Prostate gland (tissue), 2 donors: Measurements from ENCODE around the gene LSAMP. TPM values are rescaled to one million over a fixed set of nuclear protein-coding genes. Genes with fewer than 3 reads are reported as not detected.

Experiments
- DNase-seq: peaks from one replicate; pipeline ENCODE4 v3.0.0-alpha.2; 2019; ENCODE audit warnings: low spot score
- H3K27ac ChIP-seq, 2 donors: fragments of 200-600 bp; sonication (generic); 2 replicates each; pipeline ENCODE4 v1.5.1; 2017 to 2019
- H3K27me3 ChIP-seq: fragments of 200-600 bp; sonication (generic); replicated peaks from 2 replicates; pipeline ENCODE4 v1.5.1; 2019; ENCODE audit not compliant: insufficient read depth
- H3K36me3 ChIP-seq, 2 donors: fragments of 200-600 bp; sonication (generic); 1 replicate in 1 of 2; 2 replicates in 1 of 2; pipeline versions ENCODE4 v1.5.1 to v1.8.1; 2017 to 2019
- H3K4me1 ChIP-seq: fragments of 200-600 bp; sonication (generic); replicated peaks from 2 replicates; pipeline ENCODE4 v1.5.1; 2019
- H3K4me3 ChIP-seq, 2 donors: fragments of 200-600 bp; sonication (generic); 2 replicates each; pipeline ENCODE4 v1.5.1; 2017 to 2019
- H3K9me3 ChIP-seq: fragments of 200-600 bp; sonication (generic); 2 replicates; pipeline ENCODE4 v1.5.1; 2017
- CTCF ChIP-seq, 4 experiments: fragments of 200-600 bp in 2 of 4; fragments of 450-650 bp in 2 of 4; sonication (generic) in 2 of 4; IDR thresholded peaks; 1 replicate in 3 of 4; 2 replicates in 1 of 4; pipeline ENCODE4 v1.5.1; 2016 to 2019; ENCODE audit warnings: antibody characterized with exemption in 4 of 4, mild to moderate bottlenecking in 2 of 4, moderate library complexity in 2 of 4
- POLR2A ChIP-seq: fragments of 450-650 bp; IDR thresholded peaks from one replicate; pipeline ENCODE4 v1.6.1; 2016; ENCODE audit warnings: antibody characterized with exemption, mild to moderate bottlenecking
- POLR2AphosphoS5 ChIP-seq: sonication (generic); formaldehyde crosslinking; IDR thresholded peaks from one replicate; pipeline ENCODE4 v1.6.1; 2017; ENCODE audit warnings: antibody characterized with exemption
- WGBS: methylation state at CpG from one replicate; pipeline ENCODE4 v1.1.5; 2018; 5-methylcytosine and 5-hydroxymethylcytosine counted together
- intact Hi-C: fragments of 100-400 bp; cut with DNase I; formaldehyde crosslinking; loops from one replicate; pipeline ENCODE4 v1.14.2; 2022
- total RNA-seq, 2 donors: library from RNA; depleted of rRNA; stranded (reverse); fragments of >200 nt; gene quantifications; one replicate each; pipeline ENCODE4 v1.1.0, GENCODE V29; 2016

The LSAMP gene
- total RNA-seq, 2 donors from 2014 or later = 15.4 to 38.0 TPM

GRCh38 chr3:116392291-116392690 lies 53.0 kb downstream of the LSAMP start:
- H3K36me3 ChIP-seq = no peaks in the 10 kb centered on the region
- intact Hi-C loops = no loop called here
- H3K4me3 ChIP-seq = no peak overlapping the region
- no peaks in the 10 kb centered on the region for H3K4me1 ChIP-seq
- H3K27ac ChIP-seq = no peak overlapping the region
- H3K9me3 ChIP-seq = no peaks in the 10 kb centered on the region
- no peak for TF ChIP-seq POLR2A
- TF ChIP-seq POLR2AphosphoS5 = no peak
- no peak for TF ChIP-seq CTCF (IDR thresholded peaks at IDR 0.05)
- DNase-seq = no peak
- no peaks in the 10 kb centered on the region for H3K27me3 ChIP-seq
- WGBS = 91% methylated on average over 3 of the region's 3 CpGs

- Histone ChIP-seq H3K27ac (no peak overlapping the region), H3K4me3 (no peak overlapping the region), H3K27me3 (no peaks in the 10 kb centered on the region), H3K9me3 (no peaks in the 10 kb centered on the region), H3K36me3 (no peaks in the 10 kb centered on the region), H3K4me1 (no peaks in the 10 kb centered on the region)
- intact Hi-C loops = no loop called here
- WGBS = 93% methylated on average over 15 of the region's 23 CpGs
- TF ChIP-seq POLR2A (no peak), POLR2AphosphoS5 (no peak), CTCF (IDR thresholded peaks at IDR 0.05) (no peak)
- no peak for DNase-seq
Observed at GRCh38 chr3:116391296-116392201, 53.7 kb downstream of the LSAMP start.

- Histone ChIP-seq H3K27ac (no peak overlapping the region), H3K4me3 (no peak overlapping the region), H3K9me3 (no peaks in the 10 kb centered on the region), H3K4me1 (no peaks in the 10 kb centered on the region), H3K36me3 (no peaks in the 10 kb centered on the region), H3K27me3 (no peaks in the 10 kb centered on the region)
- DNase-seq = no peak
- TF ChIP-seq CTCF (IDR thresholded peaks at IDR 0.05) (no peak), POLR2A (no peak), POLR2AphosphoS5 (no peak)
- intact Hi-C loops = no loop called here
- 94% methylated on average over 1 of the region's 1 CpG for WGBS
Observed at GRCh38 chr3:116390318-116390717, 55.0 kb downstream of the LSAMP start.

GRCh38 chr3:116388867-116389385 lies 56.4 kb downstream of the LSAMP start:
- 28% methylated on average over 2 of the region's 2 CpGs for WGBS
- H3K4me1 ChIP-seq = no peaks in the 10 kb centered on the region
- TF ChIP-seq CTCF (IDR thresholded peaks at IDR 0.05) (no peak), POLR2AphosphoS5 (no peak), POLR2A (no peak)
- H3K27ac ChIP-seq = no peak overlapping the region
- no peak for DNase-seq
- no peaks in the 10 kb centered on the region for H3K9me3 ChIP-seq
- H3K4me3 ChIP-seq = no peak overlapping the region
- H3K27me3 ChIP-seq = no peaks in the 10 kb centered on the region
- H3K36me3 ChIP-seq = no peaks in the 10 kb centered on the region
- intact Hi-C loops = no loop called here

GRCh38 chr3:116386168-116386567 lies 59.1 kb downstream of the LSAMP start:
- H3K9me3 ChIP-seq = no peaks in the 10 kb centered on the region
- 91% methylated on average over 2 of the region's 2 CpGs for WGBS
- no peak for DNase-seq
- TF ChIP-seq CTCF (IDR thresholded peaks at IDR 0.05) (no peak), POLR2AphosphoS5 (no peak), POLR2A (no peak)
- H3K36me3 ChIP-seq = no peaks in the 10 kb centered on the region
- intact Hi-C loops = no loop called here
- no peak overlapping the region for H3K4me3 ChIP-seq
- no peak overlapping the region for H3K27ac ChIP-seq
- no peaks in the 10 kb centered on the region for H3K27me3 ChIP-seq
- no peaks in the 10 kb centered on the region for H3K4me1 ChIP-seq
